Measurements from ENCODE around the gene NRXN3. TPM values are rescaled to one million over a fixed set of nuclear protein-coding genes. Genes with fewer than 3 reads are reported as not detected.

NRXN3 gene
- not detected in 2 replicates for total RNA-seq

DNA sequence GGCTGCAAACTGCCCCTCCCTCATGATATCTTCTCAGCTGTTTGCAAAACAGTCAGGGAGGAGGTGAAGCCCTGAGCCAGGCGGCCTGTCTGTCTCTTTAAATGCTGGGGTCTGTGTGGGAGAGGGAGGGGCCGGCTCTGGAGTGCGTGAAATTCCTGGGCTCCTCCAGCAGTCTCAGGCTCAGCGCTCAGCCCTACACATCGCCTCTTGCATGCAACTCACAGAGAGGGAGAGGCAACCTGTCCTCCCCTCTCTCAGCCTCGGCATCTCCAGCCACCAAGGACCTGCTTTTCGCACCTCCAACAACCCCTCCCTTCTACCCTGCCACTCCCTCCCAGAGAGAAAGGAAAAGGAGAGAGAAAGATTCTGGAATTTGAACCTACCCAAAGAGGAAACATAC, at the start of gene NRXN3:
NRXN3 (plus strand) TSS at position 171 of the 400 bp plus-strand sequence. CDS start 72,721 bp downstream, outside the sequence.
- intact Hi-C loops (cut with micrococcal nuclease), result no loop called here

DNA sequence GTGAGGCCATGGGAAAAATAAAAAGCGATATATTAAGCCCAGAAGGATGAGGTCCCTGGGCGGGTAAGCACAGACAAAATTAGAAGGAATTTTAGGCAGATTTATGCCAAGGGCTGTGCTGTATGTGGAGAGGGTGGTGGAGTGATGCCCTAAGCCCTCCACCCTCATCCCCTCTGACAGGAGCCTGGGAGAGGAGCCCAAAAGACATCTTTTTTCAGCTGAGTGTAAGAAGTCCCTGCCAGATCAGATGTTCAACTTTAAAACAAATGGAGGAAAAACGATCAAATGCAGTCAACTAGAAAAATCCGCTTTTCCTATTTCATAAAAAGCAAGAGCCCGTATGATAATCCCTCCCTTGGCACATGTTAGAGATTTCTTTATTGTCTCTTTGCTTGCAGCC, 47.7 kb upstream of the NRXN3 start:
- intact Hi-C loops (cut with micrococcal nuclease), result no loop called here

DNA sequence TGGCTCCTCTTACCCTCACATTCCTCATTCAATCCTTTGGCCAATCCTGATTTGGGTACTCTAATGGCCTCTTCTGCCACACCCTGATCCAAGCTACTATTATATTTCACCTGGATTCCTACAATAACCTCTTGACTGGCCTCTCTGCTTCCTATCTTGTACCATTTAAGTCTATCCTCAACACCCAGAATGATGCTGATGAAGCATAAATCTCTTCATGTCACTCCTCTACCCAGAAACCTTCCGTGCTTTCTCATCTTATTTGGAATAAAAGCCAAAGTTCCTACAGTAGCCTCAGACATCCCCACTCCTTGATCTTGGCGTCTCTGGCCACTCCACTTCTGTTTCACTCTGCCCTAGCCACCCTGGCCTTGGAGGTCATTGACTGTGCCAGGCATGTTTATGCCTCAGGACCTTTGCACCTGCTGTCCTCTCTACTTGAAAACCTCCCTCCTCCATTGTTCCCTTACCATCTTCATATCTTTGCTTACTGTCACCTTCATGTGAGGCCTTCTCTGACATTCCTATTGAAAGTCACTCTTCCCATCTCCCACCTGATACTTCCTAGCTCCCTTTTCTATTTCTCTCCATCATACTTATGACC, 46.4 kb upstream of the NRXN3 start:
- intact Hi-C loops (cut with micrococcal nuclease), result no loop called here

DNA sequence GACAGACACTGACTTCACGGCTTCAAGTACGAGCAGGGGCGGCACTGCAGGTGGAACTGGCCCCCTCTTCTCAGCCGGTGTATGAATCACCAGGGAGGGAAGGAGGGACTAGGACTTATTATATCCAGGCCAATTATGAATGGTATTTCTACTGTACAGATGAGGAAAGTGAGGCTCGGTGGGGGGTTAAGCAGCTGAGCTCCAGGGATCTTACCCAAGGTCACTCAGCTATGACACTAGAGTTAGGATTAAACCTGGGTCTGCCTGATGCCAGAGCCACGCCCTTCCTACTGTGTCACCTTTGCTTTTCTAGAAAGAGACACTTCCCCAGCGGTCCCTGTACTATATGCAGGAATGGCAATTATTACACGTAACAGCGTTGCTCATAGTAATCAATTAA, 42.2 kb upstream of the NRXN3 start:
- intact Hi-C loops (cut with micrococcal nuclease), result no loop called here

DNA sequence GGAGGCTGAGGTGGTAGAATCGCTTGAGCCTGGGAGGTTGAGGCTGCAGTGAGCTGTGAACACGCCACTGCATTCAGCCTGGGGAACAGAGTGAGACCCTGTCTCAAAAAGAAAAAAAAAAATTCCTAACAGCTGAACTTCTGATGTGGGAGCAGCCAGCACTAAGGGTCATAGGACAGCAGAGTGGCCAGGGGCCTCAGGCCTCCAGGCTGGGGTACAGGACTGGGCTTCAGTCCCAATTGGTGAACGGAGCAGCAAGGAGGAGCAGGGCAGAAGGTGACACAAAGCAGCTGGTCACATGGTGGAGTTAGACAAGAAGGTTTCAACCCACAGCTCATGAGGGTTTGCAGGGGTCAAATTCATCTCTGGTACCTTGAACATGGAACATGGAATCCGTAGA, 40.8 kb upstream of the NRXN3 start:
- intact Hi-C loops (cut with micrococcal nuclease), result no loop called here

DNA sequence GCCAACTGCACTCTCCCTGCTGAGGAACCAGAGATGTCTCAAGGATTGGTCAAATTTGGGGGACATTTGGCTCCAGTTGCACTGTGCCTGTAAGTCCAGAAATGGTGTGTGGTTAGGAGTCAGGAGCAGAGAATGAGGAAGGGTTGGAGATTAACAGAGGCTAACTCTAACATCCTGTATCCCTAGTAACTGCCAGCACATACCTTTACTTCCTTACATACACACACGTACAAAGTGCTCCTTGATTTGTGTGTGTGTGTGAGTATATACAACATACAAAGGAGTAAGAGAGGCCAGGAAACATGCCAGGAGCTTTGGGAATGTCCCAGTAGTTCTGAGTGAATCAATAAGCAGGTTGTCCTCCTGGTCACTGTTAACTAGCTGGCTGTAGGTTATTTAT, 39.8 kb upstream of the NRXN3 start:
- intact Hi-C loops (cut with micrococcal nuclease), result no loop called here

DNA sequence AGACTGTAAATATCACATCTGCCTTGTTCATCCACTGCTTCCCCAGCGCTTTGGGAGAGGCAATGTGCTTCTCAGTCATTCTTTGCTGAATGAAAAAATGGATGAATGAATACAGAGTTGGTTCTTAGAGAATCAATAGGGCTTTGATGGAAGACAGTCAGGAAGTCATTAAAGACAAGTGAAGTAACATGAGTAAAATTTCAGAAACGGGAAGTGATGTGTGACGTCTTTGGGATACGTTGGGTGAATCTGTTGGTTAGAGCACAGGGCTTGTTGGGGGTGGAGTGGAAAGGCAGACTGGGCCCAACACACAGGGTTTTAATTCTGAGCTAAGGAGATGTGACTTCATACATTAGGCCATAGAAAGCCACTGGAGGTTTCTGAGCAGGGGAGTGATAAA, 39.0 kb upstream of the NRXN3 start:
- intact Hi-C loops (cut with micrococcal nuclease), result no loop called here

DNA sequence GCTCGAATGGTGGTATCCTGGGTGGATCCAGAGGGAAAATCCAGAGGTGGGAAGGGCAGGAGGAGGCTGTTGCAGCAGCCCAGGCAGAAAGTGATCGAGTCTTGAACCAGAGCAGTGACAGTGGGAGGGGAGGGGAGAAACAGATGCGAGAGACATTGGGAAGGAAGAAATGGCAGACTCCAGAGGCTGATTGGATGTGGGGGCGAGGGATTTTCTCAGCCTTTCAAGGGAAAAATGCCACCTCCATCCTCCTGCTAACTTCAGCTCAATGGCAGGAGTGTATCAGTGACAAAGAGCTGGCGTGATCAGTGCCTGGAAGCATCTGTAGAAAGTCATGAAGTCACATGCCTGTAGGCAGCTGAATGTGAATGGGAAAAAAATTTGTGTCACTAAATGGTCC, 38.6 kb upstream of the NRXN3 start:
- intact Hi-C loops (cut with micrococcal nuclease), result no loop called here

DNA sequence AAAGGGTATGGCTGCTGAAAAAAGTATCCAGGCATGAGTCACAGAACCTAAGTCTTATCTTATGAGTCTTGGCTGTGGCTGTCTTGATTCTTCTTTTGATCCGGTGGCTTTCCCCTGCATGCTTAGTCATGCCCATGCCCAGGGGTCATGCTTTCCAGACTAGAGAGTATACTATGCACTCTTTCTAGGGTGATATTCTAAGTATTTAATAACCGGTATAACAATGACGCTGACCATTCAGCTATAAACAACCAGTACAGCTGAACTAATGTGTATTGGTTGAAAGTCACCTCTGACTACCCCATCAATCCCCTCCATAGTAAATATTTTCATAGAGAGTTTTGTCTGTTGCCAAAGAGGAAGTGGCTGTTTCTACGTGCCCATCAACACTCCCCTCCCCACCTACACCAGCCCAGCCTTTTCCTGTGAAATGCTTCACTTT, 34.7 kb upstream of the NRXN3 start:
- intact Hi-C loops (cut with micrococcal nuclease), result no loop called here

DNA sequence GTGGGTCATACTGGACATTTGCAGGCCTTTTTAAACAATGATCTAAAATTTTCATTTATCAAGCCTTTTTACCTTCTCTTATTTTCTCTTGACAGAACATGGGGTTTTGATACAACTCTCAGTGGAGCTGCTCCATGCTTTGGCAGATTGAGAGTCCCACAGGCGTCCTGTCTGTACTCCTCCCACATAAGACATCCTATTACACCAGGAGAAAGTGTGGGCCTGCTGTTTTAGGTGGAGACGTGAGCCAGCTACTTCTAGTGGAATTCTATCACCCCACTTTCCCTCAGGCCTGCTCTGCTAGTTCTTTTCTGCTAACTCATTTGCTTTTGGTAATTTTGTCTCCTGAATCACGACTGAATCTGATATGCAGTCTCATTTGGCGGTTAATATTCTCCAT, 33.5 kb upstream of the NRXN3 start:
- intact Hi-C loops (cut with micrococcal nuclease), result no loop called here

DNA sequence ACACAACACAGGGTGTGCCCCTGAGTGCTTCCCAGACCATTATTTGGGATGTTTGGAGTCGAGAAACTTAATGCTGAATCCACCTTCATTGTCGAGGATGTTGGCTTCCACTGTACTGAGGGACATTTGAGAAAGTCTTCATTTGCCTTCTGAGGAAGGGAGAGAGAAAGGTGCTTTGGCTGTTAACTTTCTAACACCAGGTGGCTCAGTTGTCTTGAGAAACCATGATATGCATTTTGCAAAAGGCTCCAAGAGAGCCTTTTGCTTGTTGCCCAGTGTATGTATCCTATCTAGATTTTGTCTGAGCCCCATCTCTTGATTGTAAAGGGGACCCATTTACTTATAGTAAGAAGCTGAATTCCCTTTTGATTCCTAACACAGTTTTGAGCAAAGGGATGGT, 28.6 kb upstream of the NRXN3 start:
- intact Hi-C loops (cut with micrococcal nuclease), result no loop called here

DNA sequence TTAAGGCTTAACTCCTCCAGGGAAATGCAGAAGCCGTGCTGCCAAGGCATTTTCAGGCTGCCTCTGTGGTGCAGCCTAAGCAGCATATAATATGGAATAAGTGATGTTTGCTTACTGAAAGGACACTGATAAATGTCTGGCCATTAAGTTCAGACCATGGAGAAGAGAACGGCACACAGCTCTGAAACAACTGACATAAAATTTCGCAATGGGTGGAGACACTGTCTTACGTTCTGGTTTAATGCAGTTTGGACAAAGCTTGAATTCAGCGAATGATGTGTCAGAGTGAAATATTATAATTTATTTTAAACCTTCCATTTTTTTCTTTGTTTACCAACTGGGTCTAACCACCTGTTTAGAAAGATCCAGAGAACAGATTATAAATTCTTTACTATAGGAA, 27.2 kb upstream of the NRXN3 start:
- intact Hi-C loops (cut with micrococcal nuclease), result no loop called here

DNA sequence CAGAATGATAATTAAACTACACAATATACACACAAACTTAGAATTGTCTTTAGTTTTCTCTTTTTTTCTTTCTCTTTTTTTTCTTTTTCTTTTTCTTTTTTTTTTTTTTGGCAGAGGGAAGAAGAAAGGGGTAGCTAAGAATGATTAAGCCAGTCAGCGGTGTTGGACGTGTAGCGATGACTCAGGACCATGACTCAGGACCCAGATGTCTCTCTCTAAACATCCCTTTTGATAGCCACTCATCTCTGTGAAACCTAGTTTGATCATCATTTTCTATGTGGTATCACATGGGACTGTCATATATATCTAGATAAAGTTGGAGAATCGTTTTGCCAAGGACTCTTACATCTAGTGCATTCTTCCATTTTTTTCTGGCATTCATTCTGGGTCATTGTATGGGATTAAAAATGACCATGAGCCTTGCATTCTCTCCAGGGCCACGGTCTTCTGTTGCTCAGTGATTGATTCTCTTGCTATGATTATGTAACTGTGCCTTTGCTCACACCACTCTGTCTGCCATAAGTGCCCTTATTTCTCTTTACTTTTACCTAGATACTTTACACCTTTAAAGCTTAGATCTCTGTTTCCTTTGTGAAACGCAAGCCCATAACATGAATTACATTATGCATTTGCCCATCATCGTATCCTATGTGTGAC, 26.6 kb upstream of the NRXN3 start:
- intact Hi-C loops (cut with micrococcal nuclease), result no loop called here

DNA sequence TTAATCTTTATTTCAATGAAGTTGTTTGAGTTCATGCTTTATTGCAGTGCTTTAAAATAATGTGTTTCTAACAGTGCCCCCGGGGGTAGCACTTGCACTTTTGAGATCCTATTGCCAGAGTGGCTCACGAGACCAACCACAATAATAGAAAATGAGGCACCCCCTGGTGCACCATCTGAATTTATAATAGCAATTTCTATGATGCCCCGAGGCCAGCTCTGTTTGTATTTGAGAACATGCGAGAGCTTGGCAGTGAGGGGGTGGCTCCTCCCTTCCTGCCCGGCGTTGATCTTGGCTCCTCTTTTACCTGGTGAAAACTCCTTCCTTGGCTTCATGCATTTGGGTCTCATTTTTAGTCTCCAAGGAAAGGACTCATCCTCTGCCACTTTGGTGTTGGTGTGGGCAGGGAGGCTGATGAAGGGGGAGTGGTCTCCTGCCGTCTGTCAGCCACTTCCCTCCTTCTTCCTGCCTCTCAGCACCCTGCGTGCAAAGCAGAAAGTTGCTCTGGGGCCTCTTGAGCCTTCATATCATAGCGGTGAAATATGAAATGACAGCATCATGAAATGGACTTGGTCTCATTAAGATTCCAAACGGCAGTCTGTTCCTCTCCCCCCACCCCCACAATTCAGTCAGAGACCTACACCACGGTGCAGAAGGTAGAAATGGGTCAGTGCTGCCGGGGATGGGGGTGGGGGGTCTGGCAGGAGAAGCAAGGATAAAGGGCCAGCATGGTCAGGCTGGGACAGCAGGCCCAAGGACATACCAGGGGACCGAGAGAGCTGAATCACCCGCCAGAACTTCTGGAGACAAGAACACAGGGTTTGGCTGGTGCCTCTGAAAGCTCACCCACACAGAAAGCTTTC, 17.7 kb upstream of the NRXN3 start:
- intact Hi-C loops (cut with micrococcal nuclease), result no loop called here

DNA sequence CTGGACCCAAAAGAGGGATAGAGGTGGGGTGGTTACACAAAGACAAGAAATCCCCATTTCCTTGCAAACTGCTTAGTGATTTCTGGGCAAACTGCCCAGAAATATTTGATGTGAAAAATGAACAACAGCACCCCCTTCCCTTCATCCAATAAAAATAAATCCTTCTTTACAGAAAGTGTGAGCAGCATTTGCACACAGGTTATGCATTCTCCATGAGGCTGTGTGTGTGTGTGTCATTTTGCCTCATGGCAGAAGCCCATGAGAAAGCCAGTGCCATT, 17.2 kb upstream of the NRXN3 start:
- intact Hi-C loops (cut with micrococcal nuclease), result no loop called here

DNA sequence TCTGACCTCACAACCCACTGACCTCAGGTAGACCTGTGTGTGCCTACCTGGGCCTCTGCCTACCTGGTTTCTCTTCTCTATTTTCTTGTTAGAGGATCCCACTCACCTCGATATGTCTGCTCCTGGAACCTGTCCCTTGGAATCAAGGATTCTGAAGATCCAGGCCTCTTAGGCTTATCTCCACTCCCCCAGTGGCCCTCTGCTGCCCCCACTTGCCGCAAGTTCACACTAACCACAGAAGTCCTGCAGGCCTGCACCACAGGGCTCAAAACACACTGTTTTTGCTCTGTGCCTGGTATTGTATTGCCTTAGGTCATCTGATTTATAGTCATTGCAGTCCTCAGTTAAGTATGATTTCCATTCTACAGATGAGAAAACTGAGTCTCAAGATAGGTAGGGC, 15.3 kb upstream of the NRXN3 start:
- intact Hi-C loops (cut with micrococcal nuclease), result no loop called here

DNA sequence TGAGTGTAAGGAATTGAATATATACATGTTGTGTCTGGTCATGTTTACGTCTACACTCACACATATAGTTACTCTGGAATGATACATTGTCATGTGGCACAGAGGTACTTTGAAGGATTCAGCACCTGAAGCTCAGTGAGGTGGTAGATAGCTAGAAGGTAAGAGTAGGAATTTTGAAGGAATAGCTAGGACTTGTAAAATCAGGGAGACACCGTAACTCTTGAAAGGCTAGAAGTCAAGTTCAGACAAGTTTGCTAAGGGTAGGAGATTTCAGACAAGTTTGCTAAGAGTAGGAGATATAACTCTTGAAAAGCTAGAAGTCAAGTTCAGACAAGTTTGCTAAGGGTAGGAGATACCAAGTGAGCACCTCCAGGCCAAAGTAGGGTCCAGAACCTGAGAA, 14.0 kb upstream of the NRXN3 start:
- intact Hi-C loops (cut with micrococcal nuclease), result no loop called here

DNA sequence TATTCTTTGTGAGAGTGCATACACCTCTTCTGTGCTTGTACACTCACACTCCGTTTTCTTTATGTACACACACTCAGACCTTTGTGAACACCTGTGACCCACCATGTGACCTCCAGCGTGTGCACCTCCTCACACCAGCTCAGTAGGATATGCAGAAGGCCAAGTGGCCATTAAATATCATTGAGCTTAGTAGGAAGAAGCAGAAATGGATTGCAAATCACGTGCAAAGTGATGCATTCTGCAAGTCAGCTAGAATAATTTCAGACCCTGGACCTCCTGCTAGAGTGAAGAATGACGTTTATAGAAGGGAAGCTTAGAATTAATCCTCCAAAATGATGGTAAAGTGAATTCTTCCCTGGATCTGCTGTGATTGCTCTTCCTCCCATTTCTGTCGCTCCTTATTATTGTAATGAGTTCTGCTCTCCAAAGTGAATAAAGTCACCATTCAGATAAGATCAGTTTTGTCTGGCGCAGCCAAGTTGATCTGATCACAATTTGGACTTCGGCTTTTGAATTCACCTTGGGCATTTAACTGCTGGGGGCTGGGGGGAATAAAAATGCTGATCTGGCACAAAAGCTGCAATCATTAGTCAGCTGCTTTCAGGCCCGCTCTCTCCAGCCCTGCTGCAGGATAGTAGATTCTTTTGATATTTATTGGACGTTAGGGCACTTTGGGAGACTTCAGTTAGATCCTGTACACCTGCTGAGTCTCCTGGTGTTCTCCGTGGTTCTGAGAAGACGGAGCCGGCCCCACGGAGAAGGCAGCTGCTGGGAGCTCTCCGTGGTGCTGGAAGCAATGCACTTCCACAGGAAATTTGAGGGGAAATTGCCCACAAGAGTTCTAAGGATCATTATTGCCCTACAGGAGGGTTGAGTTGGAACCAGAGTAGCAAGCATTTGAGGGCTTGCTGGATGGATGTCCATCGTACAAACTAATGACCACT, 12.4 kb upstream of the NRXN3 start:
- intact Hi-C loops (cut with micrococcal nuclease), result no loop called here

DNA sequence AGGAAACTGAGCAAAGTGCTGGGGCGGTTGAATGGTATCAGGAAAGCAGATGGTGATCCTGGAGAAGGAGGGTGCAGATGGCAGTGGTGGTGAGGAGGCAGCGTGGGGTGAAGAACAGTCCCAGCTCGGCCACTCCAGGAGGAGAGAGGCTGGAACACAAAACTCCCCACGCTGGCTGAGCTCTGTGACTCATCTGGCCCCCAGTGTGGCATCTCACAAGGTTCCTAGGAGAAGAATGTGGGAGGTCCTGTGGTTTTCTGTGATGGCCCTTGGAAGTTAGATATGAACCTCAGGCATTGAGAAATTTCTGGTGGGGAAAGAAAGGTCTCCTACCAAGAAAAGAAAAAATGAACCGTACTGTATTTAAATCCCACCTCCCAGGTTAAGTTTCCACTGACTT, 8.0 kb upstream of the NRXN3 start:
- intact Hi-C loops (cut with micrococcal nuclease), result no loop called here

DNA sequence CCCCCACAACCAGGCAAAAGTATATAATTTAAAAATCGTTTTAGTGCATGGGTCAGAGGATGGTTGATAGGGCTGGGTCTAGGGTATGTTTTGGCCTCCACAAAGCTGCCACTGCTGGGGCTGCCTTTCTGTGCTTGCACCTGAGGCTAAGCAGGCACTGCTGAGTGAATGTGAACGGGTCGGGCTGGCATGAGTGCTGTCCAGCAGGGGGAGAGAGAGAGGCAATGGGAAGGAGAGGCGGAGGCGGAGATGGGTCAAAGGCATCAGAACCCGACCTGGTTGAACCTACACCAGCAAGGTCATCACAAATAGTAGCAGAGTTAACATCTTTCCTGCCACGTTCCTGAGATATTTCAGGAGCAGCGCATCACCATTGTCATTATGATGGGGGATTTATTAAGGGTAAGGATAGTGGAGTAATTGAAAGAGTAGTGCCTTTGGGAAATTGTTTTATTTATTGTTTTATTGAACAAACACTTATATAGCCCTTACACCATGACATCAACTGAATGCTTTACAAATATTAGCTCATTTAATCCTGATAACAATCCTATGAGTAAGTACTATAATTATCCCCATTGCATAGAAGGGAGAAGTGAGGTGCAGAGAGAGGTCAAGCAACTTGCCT, 5.8 kb upstream of the NRXN3 start:
- intact Hi-C loops (cut with micrococcal nuclease), result no loop called here

DNA sequence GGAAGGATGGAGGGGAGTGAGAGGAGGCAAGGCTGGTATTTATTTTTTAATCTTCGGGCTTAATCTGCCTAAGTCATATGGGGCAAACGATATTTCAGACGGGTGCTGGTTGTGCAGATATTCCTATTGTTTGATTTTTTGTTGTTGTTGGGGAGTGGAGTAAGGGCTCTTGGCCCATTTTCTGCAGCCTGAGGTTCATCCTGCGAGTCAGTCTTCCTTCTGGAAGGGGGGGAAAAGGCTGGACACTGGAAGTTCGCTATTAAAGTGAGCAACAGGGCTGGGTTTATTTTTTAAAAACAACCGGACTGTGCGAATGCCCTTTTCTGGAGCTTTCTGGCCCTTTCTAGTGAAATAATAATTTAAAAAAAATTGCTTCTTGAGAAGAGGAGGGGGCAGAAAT, 2.3 kb downstream of the NRXN3 start:
- intact Hi-C loops (cut with micrococcal nuclease), result no loop called here

Data from T-helper 1 cell treated with Interleukin-12 subunit alpha and Interleukin-12 subunit beta and Interleukin-4 antibody, amounts not matched to agents 30 ng/mL and 1 ng/mL, for 36 hours (primary cell).